ENCODE measurements around the gene ALG14. TPM values are rescaled to one million over a fixed set of nuclear protein-coding genes. Genes with fewer than 3 reads are reported as not detected.
A peak's percentile ranks its signal among the peaks of the same experiment; 100 is the strongest.

The ALG14 gene
- total and polyA plus RNA-seq, 4 donors: 1.0 to 16.6 (median 1.9) TPM

DNA sequence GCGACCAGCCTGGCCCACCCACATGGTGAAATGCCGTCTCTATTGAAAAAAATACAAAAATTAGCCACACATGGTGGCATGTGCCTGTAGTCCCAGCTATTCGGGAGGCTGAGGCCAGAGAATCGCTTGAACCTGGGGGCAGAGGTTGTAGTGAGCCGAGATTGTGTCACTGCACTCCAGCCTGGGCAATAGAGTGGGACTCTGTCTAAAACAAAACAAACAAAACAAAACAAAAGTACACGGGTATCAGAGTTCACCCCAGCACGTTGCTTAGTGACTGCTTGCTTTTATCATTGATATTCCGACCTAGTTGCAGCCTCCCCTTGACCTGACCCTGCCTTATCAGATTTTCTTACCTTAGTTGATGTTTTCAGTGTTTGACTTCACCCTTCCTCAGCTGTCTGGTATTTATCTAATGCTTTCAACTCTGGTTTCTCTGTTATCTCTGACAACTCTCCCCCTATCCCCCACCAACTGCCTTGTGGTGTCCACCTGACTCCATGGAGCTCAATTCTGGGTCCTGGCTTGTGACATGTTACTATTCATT, 49.5 kb upstream of the ALG14 start:
- no peak overlapping the region for H3K4me3 ChIP-seq (ENCODE audit: low read depth in 1 of 3, low read length in 3 of 3)
- H3K36me3 ChIP-seq (ENCODE audit: control insufficient read depth in 4 of 4, insufficient read depth in 3 of 4, low read depth in 1 of 4, low read length in 3 of 4): no peaks in the 10 kb centered on the region
- no peak overlapping the region for H3K9ac ChIP-seq (ENCODE audit: low read depth in 1 of 2, low read length in 2 of 2)
- 25% methylated on average over 8 of the region's 8 CpGs for WGBS
- no peaks in the 10 kb centered on the region for H3K9me3 ChIP-seq (ENCODE audit: control insufficient read depth in 4 of 4, low read length in 3 of 4)
- H3K27me3 ChIP-seq (ENCODE audit: control insufficient read depth in 4 of 4, insufficient read depth in 4 of 4, low read length in 3 of 4): no peaks in the 10 kb centered on the region
- H3K27ac ChIP-seq (ENCODE audit: low read depth in 1 of 2, low read length in 2 of 2): peak overlapping the region; percentile 92 to 93
- no peak for DNase-seq (ENCODE audit: low spot score)
- TF ChIP-seq YY1 (IDR thresholded peaks at IDR 0.05) (peak; percentile 70), EGR1 (IDR thresholded peaks at IDR 0.05; ENCODE audit: low read depth in 2 of 2) (peak in 1 of 2 donors; percentile 47), SP1 (IDR thresholded peaks at IDR 0.05) (peak; percentile 99), TAF1 (conservative IDR thresholded peaks at IDR 0.05) (no peak), RAD21 (IDR thresholded peaks at IDR 0.05) (peak; percentile 52 to 57), REST (IDR thresholded peaks at IDR 0.05) (peak; percentile 72), FOXA1 (IDR thresholded peaks at IDR 0.05) (peak; percentile 37), FOXA2 (IDR thresholded peaks at IDR 0.05) (peak; percentile 62), HNF4A (conservative IDR thresholded peaks at IDR 0.05) (peak; percentile 99), HNF4G (IDR thresholded peaks at IDR 0.05) (peak; percentile 94), GABPA (IDR thresholded peaks at IDR 0.05 in 1 of 2, conservative IDR thresholded peaks at IDR 0.05 in 1 of 2) (no peak), NR2F2 (IDR thresholded peaks at IDR 0.05) (peak; percentile 90), RXRA (IDR thresholded peaks at IDR 0.05) (peak; percentile 96 to 98), JUND (IDR thresholded peaks at IDR 0.05) (peak; percentile 62 to 85), CTCF (IDR thresholded peaks at IDR 0.05; ENCODE audit: low read depth, low read length, missing input control) (no peak)
- TF ChIP-seq, protein P1, sequence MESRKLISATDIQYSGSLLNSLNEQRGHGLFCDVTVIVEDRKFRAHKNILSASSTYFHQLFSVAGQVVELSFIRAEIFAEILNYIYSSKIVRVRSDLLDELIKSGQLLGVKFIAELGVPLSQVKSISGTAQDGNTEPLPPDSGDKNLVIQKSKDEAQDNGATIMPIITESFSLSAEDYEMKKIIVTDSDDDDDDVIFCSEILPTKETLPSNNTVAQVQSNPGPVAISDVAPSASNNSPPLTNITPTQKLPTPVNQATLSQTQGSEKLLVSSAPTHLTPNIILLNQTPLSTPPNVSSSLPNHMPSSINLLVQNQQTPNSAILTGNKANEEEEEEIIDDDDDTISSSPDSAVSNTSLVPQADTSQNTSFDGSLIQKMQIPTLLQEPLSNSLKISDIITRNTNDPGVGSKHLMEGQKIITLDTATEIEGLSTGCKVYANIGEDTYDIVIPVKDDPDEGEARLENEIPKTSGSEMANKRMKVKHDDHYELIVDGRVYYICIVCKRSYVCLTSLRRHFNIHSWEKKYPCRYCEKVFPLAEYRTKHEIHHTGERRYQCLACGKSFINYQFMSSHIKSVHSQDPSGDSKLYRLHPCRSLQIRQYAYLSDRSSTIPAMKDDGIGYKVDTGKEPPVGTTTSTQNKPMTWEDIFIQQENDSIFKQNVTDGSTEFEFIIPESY (IDR thresholded peaks at IDR 0.05): peak; percentile 84
- TF ChIP-seq, protein P2, sequence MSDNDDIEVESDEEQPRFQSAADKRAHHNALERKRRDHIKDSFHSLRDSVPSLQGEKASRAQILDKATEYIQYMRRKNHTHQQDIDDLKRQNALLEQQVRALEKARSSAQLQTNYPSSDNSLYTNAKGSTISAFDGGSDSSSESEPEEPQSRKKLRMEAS (IDR thresholded peaks at IDR 0.05): peak; percentile 90
- TF ChIP-seq, protein P3, sequence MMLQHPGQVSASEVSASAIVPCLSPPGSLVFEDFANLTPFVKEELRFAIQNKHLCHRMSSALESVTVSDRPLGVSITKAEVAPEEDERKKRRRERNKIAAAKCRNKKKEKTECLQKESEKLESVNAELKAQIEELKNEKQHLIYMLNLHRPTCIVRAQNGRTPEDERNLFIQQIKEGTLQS (IDR thresholded peaks at IDR 0.05): no peak
- peaks cover 12 to 75% (median 39%) of the 10 kb centered on the region in 4 donors for H3K4me1 ChIP-seq (ENCODE audit: control insufficient read depth in 4 of 4, insufficient read depth in 4 of 4, low read length in 3 of 4)
